ENCODE measurements around the gene OLFM2.
A peak's percentile ranks its signal among the peaks of the same experiment; 100 is the strongest.
"Not testable (repeated sequence)": the region's sequence is repeated elsewhere in the genome, so short reads cannot be mapped to it uniquely, and the experiment has no call there.

OLFM2 gene

DNA sequence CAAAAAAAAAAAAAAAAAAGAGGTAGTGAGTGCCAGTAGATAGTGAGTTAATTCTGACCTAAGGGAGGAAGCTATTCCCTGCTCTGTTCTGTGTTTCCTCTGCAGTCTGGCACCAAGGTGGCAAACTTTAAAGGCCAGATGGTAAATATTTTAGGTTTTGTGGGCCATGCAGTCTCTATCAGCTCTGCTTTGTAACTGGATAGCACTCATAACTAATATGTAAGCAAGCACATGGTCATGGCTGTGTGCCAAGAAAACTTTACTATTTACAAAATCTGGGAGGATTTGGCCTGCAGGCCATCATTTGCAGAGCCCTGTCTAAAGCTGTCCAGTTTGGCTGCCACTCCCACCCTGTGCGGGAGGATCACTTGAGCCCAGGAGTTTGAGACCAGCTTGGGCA is 96.9 kb downstream of the OLFM2 start:
- Histone ChIP-seq H3K36me3 (ENCODE audit: insufficient read depth, low read length) (peaks cover 58% of the 10 kb centered on the region), H3K27me3 (ENCODE audit: insufficient read depth, low read length) (no peaks in the 10 kb centered on the region), H3K4me1 (ENCODE audit: insufficient read depth, low read length) (peaks cover 10% of the 10 kb centered on the region), H3K9me3 (ENCODE audit: low read length) (no peaks in the 10 kb centered on the region), H2AFZ (ENCODE audit: low read depth, low read length) (no peak overlapping the region), H3K4me3 (ENCODE audit: low read length) (no peak overlapping the region)

DNA sequence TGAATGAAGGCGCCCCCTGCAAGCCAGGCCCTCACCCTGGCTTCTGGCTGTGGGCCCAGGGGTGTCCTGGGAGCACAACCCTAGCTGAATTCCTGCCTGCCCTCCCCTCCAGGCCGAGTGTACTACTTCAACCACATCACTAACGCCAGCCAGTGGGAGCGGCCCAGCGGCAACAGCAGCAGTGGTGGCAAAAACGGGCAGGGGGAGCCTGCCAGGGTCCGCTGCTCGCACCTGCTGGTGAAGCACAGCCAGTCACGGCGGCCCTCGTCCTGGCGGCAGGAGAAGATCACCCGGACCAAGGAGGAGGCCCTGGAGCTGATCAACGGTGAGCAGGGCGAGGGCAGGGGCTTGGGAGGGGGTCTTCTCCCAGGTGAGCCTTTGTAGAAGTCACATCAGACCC is 98.0 kb downstream of the OLFM2 start:
- Histone ChIP-seq H3K27me3 (ENCODE audit: insufficient read depth, low read length) (no peaks in the 10 kb centered on the region), H3K36me3 (ENCODE audit: insufficient read depth, low read length) (peaks cover 50% of the 10 kb centered on the region), H3K4me3 (ENCODE audit: low read length) (no peak overlapping the region), H2AFZ (ENCODE audit: low read depth, low read length) (no peak overlapping the region), H3K4me1 (ENCODE audit: insufficient read depth, low read length) (peaks cover 17% of the 10 kb centered on the region), H3K9me3 (ENCODE audit: low read length) (no peaks in the 10 kb centered on the region)

DNA sequence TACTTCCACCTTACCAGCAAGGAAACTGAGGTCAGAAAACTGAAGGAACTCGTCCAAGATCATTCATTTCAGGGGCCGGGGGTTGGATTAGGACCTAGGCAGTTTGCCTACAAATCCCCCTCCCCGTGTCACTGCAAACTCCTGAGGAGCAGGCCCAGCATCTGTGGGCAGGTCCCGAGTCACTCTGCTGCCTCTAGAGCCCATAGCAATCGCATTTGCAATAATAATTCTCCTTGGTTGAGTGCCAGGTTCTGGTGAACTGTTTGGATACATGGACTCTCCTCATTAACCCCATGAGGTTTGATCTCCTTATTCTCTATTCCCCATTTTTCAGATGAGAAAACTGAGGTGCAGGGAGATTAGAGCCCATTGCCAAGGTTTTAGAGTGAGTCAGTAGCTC is 100.3 kb downstream of the OLFM2 start:
- no peaks in the 10 kb centered on the region for H3K9me3 ChIP-seq (ENCODE audit: low read length)
- peaks cover 17% of the 10 kb centered on the region for H3K4me1 ChIP-seq (ENCODE audit: insufficient read depth, low read length)

DNA sequence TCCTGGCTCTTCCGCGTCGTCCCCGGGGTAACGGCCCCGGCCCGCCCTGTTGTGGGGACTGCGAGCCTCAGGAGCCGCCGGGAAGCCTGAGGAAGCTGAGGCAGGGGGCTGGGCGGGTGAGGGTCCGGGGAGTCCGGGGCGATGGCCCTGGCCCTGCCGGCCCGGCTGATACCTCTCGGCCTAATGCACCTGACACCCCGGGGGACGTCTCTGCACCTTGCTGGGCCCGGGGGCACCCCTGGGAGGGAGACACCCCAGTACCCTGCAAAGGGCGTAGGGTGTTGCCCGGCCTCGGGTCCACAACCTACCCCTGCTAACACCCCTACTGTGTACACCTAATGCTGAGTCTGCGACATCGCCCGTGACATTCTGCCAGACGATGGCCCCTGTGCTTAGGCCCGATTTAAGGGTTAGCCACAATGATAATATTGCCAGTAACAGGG is 100.8 kb downstream of the OLFM2 start:
- H3K9me3 ChIP-seq (ENCODE audit: low read length): no peaks in the 10 kb centered on the region
- peaks cover 27% of the 10 kb centered on the region for H3K36me3 ChIP-seq (ENCODE audit: insufficient read depth, low read length)
- H3K27me3 ChIP-seq (ENCODE audit: insufficient read depth, low read length): no peaks in the 10 kb centered on the region
- peaks cover 17% of the 10 kb centered on the region for H3K4me1 ChIP-seq (ENCODE audit: insufficient read depth, low read length)
- peak overlapping the region; percentile 70 for H3K4me3 ChIP-seq (ENCODE audit: low read length)
- peak overlapping the region; percentile 35 for H2AFZ ChIP-seq (ENCODE audit: low read depth, low read length)

More for the DNA sequence above, 100.3 kb downstream of the OLFM2 start:
- peaks cover 30% of the 10 kb centered on the region for H3K36me3 ChIP-seq (ENCODE audit: insufficient read depth, low read length)
- peak overlapping the region; percentile 70 for H3K4me3 ChIP-seq (ENCODE audit: low read length)
- no peaks in the 10 kb centered on the region for H3K27me3 ChIP-seq (ENCODE audit: insufficient read depth, low read length)
- H2AFZ ChIP-seq (ENCODE audit: low read depth, low read length): no peak overlapping the region

DNA sequence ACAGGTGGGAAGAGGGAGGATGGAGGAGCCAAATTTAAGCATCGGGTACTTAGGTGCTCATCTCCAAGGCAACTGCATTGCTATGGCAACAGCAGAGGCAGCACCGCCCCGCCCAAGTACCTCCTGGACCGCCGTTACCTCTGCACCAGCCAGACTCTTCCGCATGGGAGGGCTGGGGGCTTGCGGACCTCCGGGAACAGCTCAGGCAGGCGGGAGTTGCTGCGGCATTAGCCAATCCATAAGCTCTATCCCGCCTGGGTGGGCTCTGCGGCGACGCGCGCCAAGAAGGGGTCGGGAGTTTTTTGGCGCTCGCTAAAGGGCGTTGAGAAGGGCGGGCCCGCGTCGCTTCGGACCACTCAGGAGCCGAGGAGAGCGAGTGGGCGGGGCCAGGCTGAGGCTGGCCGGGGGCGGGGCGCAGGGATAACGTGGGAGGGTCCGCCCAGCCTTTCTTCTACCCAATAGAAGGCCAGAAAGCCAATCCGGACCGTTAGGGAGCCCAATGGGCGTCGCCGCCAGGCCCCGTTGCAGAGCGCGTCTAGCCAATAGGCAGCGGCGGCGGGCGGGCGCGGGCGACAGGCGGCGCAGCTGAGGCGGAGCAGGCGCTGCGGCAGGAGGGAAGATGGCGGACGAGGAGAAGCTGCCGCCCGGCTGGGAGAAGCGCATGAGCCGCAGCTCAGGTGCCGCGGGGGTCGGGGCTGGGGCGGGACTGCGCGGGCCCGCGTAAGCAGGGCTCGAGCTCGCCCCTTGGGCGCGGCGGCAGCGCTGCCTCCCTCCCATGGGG is 101.4 kb downstream of the OLFM2 start, which contains the start of gene PIN1:
Gene PIN1 (plus strand): TSS at position 593 of the 781 bp plus-strand sequence. CDS start 27 bp downstream, at position 620.
- no peaks in the 10 kb centered on the region for H3K9me3 ChIP-seq (ENCODE audit: low read length)
- peaks cover 17% of the 10 kb centered on the region for H3K4me1 ChIP-seq (ENCODE audit: insufficient read depth, low read length)
- no peaks in the 10 kb centered on the region for H3K27me3 ChIP-seq (ENCODE audit: insufficient read depth, low read length)
- H2AFZ ChIP-seq (ENCODE audit: low read depth, low read length): peak within 1 kb of the TSS; percentile 35
- H3K36me3 ChIP-seq (ENCODE audit: insufficient read depth, low read length): peaks cover 28% of the 10 kb centered on the region
- H3K4me3 ChIP-seq (ENCODE audit: low read length): peak within 1 kb of the TSS; percentile 70

DNA sequence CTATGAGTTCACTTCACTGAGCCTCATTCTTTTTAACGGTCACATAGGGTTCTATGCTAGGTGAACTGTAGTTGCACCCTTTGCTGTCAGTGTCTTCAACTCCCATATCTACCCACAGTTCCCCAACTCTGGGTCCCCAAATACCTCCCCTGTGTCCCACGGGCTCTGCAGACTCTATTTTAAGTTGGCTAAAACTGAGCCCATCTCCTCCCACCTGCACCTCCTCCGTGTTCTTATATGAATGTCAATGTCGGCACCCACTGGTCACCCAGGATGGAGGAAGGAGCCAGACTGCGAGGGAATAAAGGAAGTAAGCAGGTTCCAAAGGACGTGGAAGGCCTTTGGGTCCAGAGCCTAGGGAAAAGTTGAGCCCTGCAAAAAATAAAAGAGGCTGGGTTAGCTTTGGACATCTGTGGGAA is 102.0 kb downstream of the OLFM2 start:
- H3K4me1 ChIP-seq (ENCODE audit: insufficient read depth, low read length): peaks cover 17% of the 10 kb centered on the region
- no peaks in the 10 kb centered on the region for H3K27me3 ChIP-seq (ENCODE audit: insufficient read depth, low read length)

DNA sequence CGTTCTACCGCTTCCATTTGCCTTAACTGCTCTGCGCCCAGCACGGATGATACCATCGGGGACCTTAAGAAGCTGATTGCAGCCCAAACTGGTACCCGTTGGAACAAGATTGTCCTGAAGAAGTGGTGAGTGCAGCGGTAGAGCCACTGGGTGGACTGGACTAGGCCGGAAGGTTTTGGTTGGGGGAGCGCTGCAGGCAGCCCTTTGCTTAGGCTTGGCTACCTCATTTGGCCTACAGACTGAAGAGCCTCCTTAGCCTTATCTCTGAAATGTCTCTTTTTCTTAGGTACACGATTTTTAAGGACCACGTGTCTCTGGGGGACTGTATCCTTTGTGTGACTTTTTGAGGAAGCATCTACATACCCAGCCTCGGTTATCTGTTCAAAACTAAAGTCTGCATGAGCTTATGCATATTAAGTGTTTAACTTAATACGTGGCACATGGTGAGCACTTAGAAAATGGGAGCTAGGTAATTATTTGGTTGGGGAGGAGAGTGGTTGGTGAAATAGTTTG is 107.7 kb downstream of the OLFM2 start:
- Histone ChIP-seq H3K27me3 (ENCODE audit: insufficient read depth, low read length) (no peaks in the 10 kb centered on the region), H3K36me3 (ENCODE audit: insufficient read depth, low read length) (peaks cover 12% of the 10 kb centered on the region), H3K4me3 (ENCODE audit: low read length) (peak overlapping the region; percentile 86), H3K4me1 (ENCODE audit: insufficient read depth, low read length) (peaks cover 12% of the 10 kb centered on the region), H3K9me3 (ENCODE audit: low read length) (no peaks in the 10 kb centered on the region), H2AFZ (ENCODE audit: low read depth, low read length) (no peak overlapping the region)

More for the DNA sequence above, 102.0 kb downstream of the OLFM2 start:
- Histone ChIP-seq H2AFZ (ENCODE audit: low read depth, low read length) (no peak overlapping the region), H3K9me3 (ENCODE audit: low read length) (no peaks in the 10 kb centered on the region), H3K4me3 (ENCODE audit: low read length) (peak overlapping the region; percentile 48), H3K36me3 (ENCODE audit: insufficient read depth, low read length) (peaks cover 27% of the 10 kb centered on the region)

DNA sequence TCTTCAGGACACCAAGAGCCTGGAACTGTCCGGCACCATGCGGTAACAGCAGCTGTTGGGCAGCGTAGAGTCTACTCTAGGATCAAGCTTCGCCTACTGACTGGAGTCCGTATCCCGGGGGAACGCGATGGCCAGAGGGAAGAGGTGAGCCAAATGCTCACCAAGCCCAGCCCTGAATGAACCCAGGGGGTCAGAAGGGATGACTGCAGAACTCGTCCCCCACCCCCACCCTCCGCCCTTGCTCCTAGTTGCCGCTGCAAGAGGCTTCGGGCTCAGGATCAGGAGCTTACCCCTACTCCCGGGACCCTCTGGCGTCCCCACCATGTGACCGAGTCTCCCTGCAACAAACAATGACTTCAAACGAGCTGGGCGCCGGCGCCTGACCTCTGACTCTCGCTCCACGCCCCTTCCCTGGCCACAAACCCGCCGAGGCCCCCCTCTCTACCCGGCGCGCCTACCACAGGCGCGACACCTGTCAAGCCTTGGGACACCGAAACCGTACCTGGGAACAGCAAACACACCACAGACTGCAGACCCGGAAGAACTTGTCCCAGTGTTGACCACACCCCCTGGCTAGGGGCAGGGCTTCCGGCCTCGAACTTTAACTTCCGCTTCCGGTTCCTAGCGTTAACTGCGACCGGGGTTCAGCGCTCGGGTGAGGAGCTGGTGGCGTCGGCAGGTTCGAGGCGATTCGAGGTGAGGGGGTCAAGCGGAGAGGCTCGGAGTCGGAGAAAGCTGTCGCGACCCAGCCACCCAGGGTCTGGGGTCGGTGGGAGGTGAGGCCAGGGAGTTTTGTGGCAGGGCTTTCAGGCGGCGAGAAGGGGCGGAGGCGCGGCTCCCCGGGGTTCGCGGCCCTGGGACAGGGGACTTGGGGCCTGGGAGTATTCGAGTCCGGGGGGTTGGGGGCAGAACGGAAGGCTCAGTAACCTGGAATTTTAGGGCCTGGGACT is 108.8 kb downstream of the OLFM2 start, which contains the start of gene UBL5:
Gene UBL5 (plus strand): TSS at position 630 of the 950 bp plus-strand sequence. CDS start 420 bp downstream, outside the sequence.
- Histone ChIP-seq H3K4me3 (ENCODE audit: low read length) (peak within 1 kb of the TSS; percentile 86), H3K9me3 (ENCODE audit: low read length) (no peaks in the 10 kb centered on the region), H2AFZ (ENCODE audit: low read depth, low read length) (peak within 1 kb of the TSS; percentile 41), H3K36me3 (ENCODE audit: insufficient read depth, low read length) (peaks cover 12% of the 10 kb centered on the region), H3K27me3 (ENCODE audit: insufficient read depth, low read length) (no peaks in the 10 kb centered on the region), H3K4me1 (ENCODE audit: insufficient read depth, low read length) (peaks cover 12% of the 10 kb centered on the region)

DNA sequence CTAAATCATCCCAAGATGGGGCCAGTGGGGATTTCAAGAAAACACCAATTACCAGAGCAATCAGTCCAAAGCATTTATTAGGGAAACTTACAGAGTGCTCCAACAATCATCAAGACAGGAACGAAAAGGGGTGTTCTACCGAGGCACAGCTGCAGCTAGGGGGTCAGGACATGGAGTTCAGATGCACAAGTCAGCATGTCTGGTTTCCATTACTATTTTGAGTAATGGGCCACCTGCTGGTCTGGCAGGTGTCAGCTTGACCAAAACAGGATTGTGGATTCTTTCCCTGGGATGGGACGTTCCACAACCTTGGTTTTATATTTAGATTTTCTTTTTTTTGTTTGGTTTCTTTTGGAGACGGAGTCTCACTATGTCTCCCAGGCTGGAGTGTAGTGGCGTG is 112.5 kb downstream of the OLFM2 start:
- H3K36me3 ChIP-seq (ENCODE audit: insufficient read depth, low read length): no peaks in the 10 kb centered on the region
- H2AFZ ChIP-seq (ENCODE audit: low read depth, low read length): no peak overlapping the region
- H3K9me3 ChIP-seq (ENCODE audit: low read length): no peaks in the 10 kb centered on the region
- H3K27me3 ChIP-seq (ENCODE audit: insufficient read depth, low read length): no peaks in the 10 kb centered on the region
- no peak overlapping the region for H3K4me3 ChIP-seq (ENCODE audit: low read length)
- H3K4me1 ChIP-seq (ENCODE audit: insufficient read depth, low read length): peaks cover 16% of the 10 kb centered on the region

DNA sequence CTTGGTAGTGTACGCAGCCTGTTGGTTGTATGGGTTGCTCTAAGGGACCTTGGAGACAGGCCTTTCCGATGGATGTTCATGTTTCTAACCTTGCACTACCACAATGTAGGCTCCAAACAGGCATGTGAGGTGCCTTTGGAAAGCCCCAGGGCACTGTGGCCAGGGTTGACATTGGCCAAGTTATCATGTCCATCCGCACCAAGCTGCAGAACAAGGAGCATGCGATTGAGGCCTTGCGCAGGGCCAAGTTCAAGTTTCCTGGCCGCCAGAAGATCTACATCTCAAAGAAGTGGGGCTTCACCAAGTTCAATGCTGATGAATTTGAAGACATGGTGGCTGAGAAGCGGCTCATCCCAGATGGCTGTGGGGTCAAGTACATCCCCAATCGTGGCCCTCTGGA is 116.3 kb downstream of the OLFM2 start:
- not testable (repeated sequence) for H3K36me3 ChIP-seq (ENCODE audit: insufficient read depth, low read length); H2AFZ ChIP-seq (ENCODE audit: low read depth, low read length); H3K9me3 ChIP-seq (ENCODE audit: low read length); H3K27me3 ChIP-seq (ENCODE audit: insufficient read depth, low read length)
- H3K4me1 ChIP-seq (ENCODE audit: insufficient read depth, low read length): peaks cover 15% of the 10 kb centered on the region
- peak overlapping the region; percentile 88 for H3K4me3 ChIP-seq (ENCODE audit: low read length)

DNA sequence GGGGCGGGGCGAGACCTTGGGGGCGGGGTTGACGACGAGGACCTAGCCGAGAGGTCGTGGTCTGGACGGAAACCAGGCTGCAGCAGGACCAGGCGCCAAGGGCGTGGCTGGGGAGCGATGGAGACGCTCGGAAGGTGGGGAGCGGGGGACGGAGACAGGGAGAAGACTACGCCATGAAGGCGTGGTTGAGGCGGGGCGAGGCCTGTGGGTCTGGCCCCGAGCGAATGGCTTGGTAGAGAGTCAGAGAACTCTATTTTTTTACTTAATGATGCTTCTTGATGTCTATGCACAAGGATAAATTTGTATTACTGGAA is 116.8 kb downstream of the OLFM2 start:
- Histone ChIP-seq H3K9me3 (ENCODE audit: low read length) (peaks cover 7% of the 10 kb centered on the region), H3K4me1 (ENCODE audit: insufficient read depth, low read length) (peaks cover 15% of the 10 kb centered on the region), H3K36me3 (ENCODE audit: insufficient read depth, low read length) (peaks cover 5% of the 10 kb centered on the region), H3K27me3 (ENCODE audit: insufficient read depth, low read length) (no peaks in the 10 kb centered on the region), H3K4me3 (ENCODE audit: low read length) (peak overlapping the region; percentile 88), H2AFZ (ENCODE audit: low read depth, low read length) (no peak overlapping the region)

DNA sequence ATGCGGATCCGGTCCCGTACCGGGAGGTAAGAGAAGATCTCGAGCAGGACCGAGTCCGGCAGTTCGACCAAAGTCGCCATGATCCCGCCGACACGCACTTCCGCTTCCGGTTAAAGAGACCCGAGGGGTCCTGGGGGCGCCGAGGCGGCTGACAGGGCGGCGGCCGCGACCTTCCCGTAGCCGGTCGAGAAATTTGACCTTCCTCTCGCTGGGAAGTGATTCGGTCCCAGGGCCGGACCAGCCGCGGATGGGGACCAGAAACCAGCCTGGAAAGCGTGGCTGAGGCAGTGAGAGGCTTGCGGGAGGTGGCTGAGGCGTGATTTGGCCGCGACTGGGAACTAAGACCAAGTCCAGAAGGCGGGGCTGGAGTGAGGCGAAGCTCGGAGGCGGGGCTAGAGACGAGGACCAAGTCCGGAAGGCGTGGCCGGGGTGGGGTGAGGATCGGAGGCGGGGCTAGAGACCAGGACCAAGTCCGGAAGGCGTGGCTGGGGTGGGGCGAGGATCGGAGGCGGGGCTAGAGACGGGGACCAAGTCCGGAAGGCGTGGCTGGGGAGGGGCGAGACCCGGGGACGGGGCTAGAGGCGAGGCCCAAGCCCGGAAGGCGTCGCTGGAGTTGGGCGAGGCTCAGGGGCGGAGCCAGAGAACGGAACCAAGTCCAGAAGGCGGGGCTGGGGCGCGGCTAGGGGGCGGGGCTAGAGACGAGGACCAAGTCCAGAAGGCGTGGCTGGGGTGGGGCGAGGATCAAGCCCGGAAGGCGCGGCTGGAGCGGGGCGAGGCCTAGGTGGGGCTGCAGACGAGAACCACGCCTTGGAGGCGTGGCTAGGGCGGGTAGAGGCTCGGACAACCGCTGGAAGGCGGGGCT is 117.3 kb downstream of the OLFM2 start, which contains the start of gene FBXL12:
Gene FBXL12 (minus strand): TSS at position 346 of the 862 bp plus-strand sequence. CDS start 266 bp downstream, at position 80.
- Histone ChIP-seq H3K4me1 (ENCODE audit: insufficient read depth, low read length) (peaks cover 15% of the 10 kb centered on the region), H3K36me3 (ENCODE audit: insufficient read depth, low read length) (peaks cover 7% of the 10 kb centered on the region), H3K4me3 (ENCODE audit: low read length) (peak within 1 kb of the TSS; percentile 88), H3K9me3 (ENCODE audit: low read length) (peaks cover 7% of the 10 kb centered on the region), H2AFZ (ENCODE audit: low read depth, low read length) (peak within 1 kb of the TSS; percentile 87), H3K27me3 (ENCODE audit: insufficient read depth, low read length) (no peaks in the 10 kb centered on the region)
